H1 (cell line): ENCODE measurements around the gene CNNM1. TPM values are rescaled to one million over a fixed set of nuclear protein-coding genes. Genes with fewer than 3 reads are reported as not detected.

Source experiments
- KDM4A ChIP-seq: IDR thresholded peaks from one replicate; pipeline ENCODE4 v1.7.1; 2012; ENCODE audit warnings: low read depth, mild to moderate bottlenecking, moderate library complexity, low read length, inconsistent platforms; ENCODE audit not compliant: severe bottlenecking
- PHF8 ChIP-seq: fragments of 200-600 bp; sonication (generic); conservative IDR thresholded peaks from 2 replicates; pipeline ENCODE4 v1.7.1; 2012; ENCODE audit warnings: low read depth, mild to moderate bottlenecking, inconsistent platforms, low read length, moderate library complexity
- SIX5 ChIP-seq: IDR thresholded peaks from 2 replicates; pipeline ENCODE4 v1.6.1; 2011; ENCODE audit warnings: mild to moderate bottlenecking, low read depth, low read length
- polyA plus RNA-seq, 7 experiments: library from polyadenylated mRNA; depleted of rRNA in 3 of 7; stranded (reverse) in 5 of 7; unstranded in 2 of 7; fragments of >200 nt in 5 of 7; fragments of 200-250 nt in 2 of 7; gene quantifications; 1 replicate in 5 of 7; 2 replicates in 1 of 7; 4 replicates in 1 of 7; pipeline versions ENCODE4 v1.2.1 to v1.2.3, GENCODE V29; 2011 to 2013; ENCODE audit warnings: missing spikeins in 2 of 7, mixed read lengths in 2 of 7
- total RNA-seq: library from RNA; stranded (reverse); fragmentation: NEBNext Ultra II Directional; extraction: Animal tissue kit (Norgen Biotek cat#: 25700); gene quantifications from 2 replicates; pipeline ENCODE4 v1.2.1, GENCODE V29; 2021
- TF ChIP-seq, protein P1 (sequence below): IDR thresholded peaks from 2 replicates; pipeline ENCODE4 v1.6.1; 2012; ENCODE audit warnings: low read length, inconsistent platforms
- TF ChIP-seq, protein P2 (sequence below): IDR thresholded peaks from 2 replicates; pipeline ENCODE4 v1.6.1; 2011; ENCODE audit warnings: low read depth, mild to moderate bottlenecking, low read length; ENCODE audit not compliant: insufficient read depth
- TF ChIP-seq, protein P3 (sequence below): IDR thresholded peaks from 2 replicates; pipeline ENCODE4 v1.6.1; 2012; ENCODE audit warnings: inconsistent platforms

Gene CNNM1
- total and polyA plus RNA-seq, 2 of the 8 experiments (the other 6 are each of a cell fraction or from before 2014, with no cell fraction given) = 0.74 to 0.92 TPM

DNA sequence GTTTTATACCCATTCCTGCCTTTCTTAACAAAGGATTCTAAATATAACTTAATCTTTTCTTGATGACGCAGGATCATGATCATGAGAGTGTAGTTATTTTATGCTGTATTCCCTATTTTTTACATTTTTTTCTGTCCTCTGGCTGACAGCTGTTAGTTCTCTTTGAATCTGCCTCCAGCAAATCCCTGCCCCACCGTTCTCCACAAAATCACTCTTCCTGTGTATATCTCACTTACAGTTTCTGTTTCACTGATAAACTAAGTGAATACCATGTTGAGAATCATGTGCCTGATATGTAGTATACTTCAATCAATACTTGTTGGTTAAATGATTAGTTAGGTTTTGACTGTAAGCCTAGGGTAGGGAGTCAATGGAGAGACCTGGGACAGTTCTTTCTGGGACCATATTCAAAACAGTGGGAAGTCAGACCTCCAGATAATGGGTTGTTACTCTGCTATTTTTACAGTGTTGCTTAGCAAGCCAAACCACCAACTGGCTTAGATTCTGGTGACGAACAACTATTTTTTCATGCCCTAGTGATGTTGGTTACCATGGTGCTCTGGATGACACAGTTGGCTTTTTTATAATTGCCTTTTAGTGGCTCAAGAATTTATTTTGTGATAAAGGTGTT, 12.8 kb downstream of the CNNM1 start (continued):
- no peak for TF ChIP-seq SIX5
- no peak for TF ChIP-seq KDM4A
- no peak for TF ChIP-seq PHF8
- TF ChIP-seq, protein P1, sequence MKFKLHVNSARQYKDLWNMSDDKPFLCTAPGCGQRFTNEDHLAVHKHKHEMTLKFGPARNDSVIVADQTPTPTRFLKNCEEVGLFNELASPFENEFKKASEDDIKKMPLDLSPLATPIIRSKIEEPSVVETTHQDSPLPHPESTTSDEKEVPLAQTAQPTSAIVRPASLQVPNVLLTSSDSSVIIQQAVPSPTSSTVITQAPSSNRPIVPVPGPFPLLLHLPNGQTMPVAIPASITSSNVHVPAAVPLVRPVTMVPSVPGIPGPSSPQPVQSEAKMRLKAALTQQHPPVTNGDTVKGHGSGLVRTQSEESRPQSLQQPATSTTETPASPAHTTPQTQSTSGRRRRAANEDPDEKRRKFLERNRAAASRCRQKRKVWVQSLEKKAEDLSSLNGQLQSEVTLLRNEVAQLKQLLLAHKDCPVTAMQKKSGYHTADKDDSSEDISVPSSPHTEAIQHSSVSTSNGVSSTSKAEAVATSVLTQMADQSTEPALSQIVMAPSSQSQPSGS = no peak
- TF ChIP-seq, protein P2, sequence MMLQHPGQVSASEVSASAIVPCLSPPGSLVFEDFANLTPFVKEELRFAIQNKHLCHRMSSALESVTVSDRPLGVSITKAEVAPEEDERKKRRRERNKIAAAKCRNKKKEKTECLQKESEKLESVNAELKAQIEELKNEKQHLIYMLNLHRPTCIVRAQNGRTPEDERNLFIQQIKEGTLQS = no peak
- TF ChIP-seq, protein P3, sequence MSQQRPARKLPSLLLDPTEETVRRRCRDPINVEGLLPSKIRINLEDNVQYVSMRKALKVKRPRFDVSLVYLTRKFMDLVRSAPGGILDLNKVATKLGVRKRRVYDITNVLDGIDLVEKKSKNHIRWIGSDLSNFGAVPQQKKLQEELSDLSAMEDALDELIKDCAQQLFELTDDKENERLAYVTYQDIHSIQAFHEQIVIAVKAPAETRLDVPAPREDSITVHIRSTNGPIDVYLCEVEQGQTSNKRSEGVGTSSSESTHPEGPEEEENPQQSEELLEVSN = no peak
